Superior temporal gyrus (tissue), 1 donor: ENCODE data around the gene ZFP42.
A peak's percentile ranks its signal among the peaks of the same experiment; 100 is the strongest.
"Not testable (repeated sequence)": the region's sequence is repeated elsewhere in the genome, so short reads cannot be mapped to it uniquely, and the experiment has no call there.

Source experiments
- DNase-seq: peaks from one replicate; pipeline ENCODE4 v3.0.0-alpha.2; 2016; ENCODE audit errors: extremely low spot score

Gene ZFP42

DNA sequence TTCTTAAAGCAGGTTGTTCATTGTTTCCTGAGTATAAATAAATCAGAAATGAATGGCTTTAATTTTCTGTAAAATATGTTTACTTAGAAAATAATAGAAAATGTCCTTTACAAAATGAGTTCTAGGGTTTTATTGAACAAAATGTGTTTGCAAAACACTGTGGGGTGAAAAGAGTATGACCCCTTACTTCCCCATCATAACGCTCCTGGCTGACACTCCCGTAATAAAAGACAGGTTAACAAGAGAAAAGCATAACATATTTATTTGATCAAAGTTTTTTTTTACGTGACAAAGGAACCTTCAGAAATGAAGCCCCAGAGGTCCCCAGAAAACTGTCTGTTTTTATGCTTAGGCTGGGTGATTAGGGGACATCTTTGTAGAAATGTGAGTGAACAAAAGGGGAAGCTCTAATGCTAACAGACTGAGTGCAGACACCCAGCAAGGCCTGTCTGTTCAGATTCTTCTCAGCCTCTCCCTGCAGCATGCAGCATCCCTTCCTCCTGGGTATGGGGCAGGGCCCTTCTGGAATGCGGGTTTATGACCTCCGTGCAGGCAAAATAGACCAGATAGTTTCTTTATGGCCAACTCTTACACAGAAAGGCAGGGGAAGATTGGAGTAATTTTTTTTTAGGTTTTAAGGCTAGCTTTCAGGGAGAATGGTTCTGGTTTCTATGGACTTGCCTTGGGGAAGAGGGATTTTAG lies 26.1 kb downstream of the ZFP42 start:
- no peak for DNase-seq

GRCh38 chr4:188023682-188024081 lies 28.1 kb downstream of the ZFP42 start:
- no peak for DNase-seq

DNA sequence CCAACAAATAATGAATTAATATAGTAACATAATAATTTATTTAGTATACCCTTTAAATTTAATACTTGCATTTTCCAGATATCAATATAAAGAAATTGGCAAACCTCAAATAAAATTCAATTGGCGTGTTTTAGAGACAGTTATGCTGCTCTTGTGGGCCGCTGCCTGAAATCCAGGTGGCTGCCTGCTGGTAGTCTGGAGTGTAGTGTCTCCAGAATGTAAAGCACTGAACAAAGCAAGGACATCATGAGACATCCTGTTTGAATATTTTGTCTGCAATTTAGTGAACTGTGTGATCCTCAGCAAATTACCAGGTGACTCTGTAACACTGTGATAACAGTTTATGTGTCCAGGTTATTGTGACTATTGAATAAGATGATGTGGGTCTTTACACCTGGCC lies 29.9 kb downstream of the ZFP42 start:
- no peak for DNase-seq

- no peak for DNase-seq
These were observed 33.5 kb downstream of the ZFP42 start for GRCh38 chr4:188029114-188029513.

- DNase-seq: peak; percentile 78
These were observed 34.8 kb downstream of the ZFP42 start for GRCh38 chr4:188030401-188030800.

DNA sequence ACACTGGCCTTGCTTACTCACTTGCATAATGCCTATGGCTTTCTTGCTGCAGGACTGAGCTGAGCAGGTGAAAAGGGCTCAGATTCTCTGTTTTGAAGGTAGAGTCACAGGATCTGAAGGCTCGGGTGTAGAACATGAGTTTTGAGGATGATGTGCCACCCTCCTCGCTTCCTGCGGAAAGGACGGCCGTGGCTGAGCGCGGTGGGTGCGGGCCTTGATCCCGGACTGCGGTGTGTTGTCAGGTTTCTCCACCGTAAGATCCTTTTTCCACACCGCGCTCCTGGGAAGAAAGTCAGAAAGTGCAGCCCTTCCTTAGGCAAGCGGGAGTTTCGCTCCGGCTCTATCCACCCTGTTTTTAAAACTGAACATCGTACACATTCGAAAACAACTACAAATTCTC lies 36.2 kb downstream of the ZFP42 start:
- DNase-seq: no peak

GRCh38 chr4:188032170-188032569 lies 36.6 kb downstream of the ZFP42 start:
- no peak for DNase-seq

- no peak for DNase-seq
These were observed 37.0 kb downstream of the ZFP42 start for GRCh38 chr4:188032583-188032982.

- no peak for DNase-seq
These were observed 41.6 kb downstream of the ZFP42 start for GRCh38 chr4:188037003-188037713.

GRCh38 chr4:188041721-188042120 lies 46.1 kb downstream of the ZFP42 start:
- no peak for DNase-seq

GRCh38 chr4:188042191-188042590 lies 46.6 kb downstream of the ZFP42 start:
- DNase-seq: no peak

- no peak for DNase-seq
These were observed 47.6 kb downstream of the ZFP42 start for GRCh38 chr4:188043154-188043553.

DNA sequence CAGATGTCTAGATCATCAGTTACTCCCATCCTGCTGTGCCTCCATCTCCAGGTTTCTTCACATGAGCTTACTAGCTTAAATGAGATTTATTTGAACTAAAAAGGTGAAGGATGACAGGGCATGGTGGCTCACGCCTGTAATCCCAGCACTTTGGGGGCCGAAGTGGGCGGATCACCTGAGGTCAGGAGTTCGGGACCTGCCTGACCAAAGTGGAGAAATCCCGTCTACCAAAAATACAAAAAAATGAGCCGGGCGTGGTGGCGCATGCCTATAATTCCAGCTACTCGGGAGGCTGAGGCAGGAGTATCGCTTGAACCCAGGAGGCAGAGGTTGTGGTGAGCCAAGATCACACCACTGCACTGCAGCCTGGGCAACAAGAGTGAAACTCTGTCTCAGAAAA lies 49.9 kb downstream of the ZFP42 start:
- DNase-seq: not testable (repeated sequence)

- no peak for DNase-seq
These were observed 51.1 kb downstream of the ZFP42 start for GRCh38 chr4:188046657-188047056.

GRCh38 chr4:188053302-188053701 lies 57.7 kb downstream of the ZFP42 start:
- no peak for DNase-seq
